Astrocyte (in vitro differentiated cells and primary cell): ENCODE results near the gene ACTN2.

Experiments
- EZH2 ChIP-seq: IDR thresholded peaks from 2 replicates; pipeline ENCODE4 v1.6.1; 2012; ENCODE audit warnings: mild to moderate bottlenecking, low read length, inconsistent platforms; ENCODE audit not compliant: insufficient read depth
- TF ChIP-seq, protein P1 (sequence below): IDR thresholded peaks from 2 replicates; pipeline ENCODE4 v1.5.1; 2011; ENCODE audit warnings: low read depth, mild to moderate bottlenecking, inconsistent platforms, low read length, moderate library complexity; ENCODE audit not compliant: insufficient read depth

DNA sequence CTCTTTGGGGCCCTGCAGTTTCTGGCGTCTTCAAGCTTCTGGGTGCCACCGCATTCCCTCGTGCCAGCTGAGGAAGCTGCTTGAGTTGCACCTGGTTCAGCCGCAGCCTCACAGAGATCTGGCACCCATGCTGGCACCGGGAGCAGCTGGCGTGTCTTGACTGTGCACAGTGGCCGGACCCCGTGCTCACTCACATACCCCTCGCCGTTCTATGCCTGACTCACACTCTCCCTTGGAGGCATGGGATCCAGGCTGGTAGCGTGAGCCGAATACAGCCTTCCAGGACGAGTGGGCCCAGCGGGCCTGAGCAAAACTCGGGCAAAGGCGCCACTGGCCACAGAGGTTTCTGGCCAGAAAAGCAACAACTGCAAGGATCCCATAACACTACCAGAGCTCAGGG is 100.2 kb downstream of the ACTN2 start:
- TF ChIP-seq, protein P1, sequence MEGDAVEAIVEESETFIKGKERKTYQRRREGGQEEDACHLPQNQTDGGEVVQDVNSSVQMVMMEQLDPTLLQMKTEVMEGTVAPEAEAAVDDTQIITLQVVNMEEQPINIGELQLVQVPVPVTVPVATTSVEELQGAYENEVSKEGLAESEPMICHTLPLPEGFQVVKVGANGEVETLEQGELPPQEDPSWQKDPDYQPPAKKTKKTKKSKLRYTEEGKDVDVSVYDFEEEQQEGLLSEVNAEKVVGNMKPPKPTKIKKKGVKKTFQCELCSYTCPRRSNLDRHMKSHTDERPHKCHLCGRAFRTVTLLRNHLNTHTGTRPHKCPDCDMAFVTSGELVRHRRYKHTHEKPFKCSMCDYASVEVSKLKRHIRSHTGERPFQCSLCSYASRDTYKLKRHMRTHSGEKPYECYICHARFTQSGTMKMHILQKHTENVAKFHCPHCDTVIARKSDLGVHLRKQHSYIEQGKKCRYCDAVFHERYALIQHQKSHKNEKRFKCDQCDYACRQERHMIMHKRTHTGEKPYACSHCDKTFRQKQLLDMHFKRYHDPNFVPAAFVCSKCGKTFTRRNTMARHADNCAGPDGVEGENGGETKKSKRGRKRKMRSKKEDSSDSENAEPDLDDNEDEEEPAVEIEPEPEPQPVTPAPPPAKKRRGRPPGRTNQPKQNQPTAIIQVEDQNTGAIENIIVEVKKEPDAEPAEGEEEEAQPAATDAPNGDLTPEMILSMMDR = no peak
- no peak for TF ChIP-seq EZH2
